IMR-90 (cell line): ENCODE measurements around the gene NKAIN2.

Experiments
- CTCF ChIP-seq: conservative IDR thresholded peaks from 2 replicates; pipeline ENCODE4 v1.5.1; 2012; ENCODE audit warnings: mild to moderate bottlenecking, low read depth, low read length, improper control_type of control experiment
- MXI1 ChIP-seq: IDR thresholded peaks from 2 replicates; pipeline ENCODE4 v1.6.1; 2012; ENCODE audit warnings: low read depth, mild to moderate bottlenecking, low read length, moderate library complexity, borderline replicate concordance
- RFX5 ChIP-seq: IDR thresholded peaks from 2 replicates; pipeline ENCODE4 v1.8.0; 2012; ENCODE audit warnings: low read depth, mild to moderate bottlenecking, low read length, moderate library complexity
- SMC3 ChIP-seq: fragments of 150-350 bp; IDR thresholded peaks from 2 replicates; pipeline ENCODE4 v1.6.1; 2016; ENCODE audit warnings: low read depth, mild to moderate bottlenecking, antibody characterized with exemption, low read length, moderate library complexity

GRCh38 chr6:124772733-124773319 is 969.2 kb downstream of the NKAIN2 start:
- TF ChIP-seq CTCF (no peak), MXI1 (no peak), RFX5 (no peak), SMC3 (no peak)
